Esophagus (tissue), 2 donors: ENCODE measurements around the gene NBR1. TPM values are rescaled to one million over a fixed set of nuclear protein-coding genes. Genes with fewer than 3 reads are reported as not detected.
"Not testable (repeated sequence)": the region's sequence is repeated elsewhere in the genome, so short reads cannot be mapped to it uniquely, and the experiment has no call there.

Source experiments
- H3K27ac ChIP-seq, 2 donors: one replicate each; pipeline ENCODE4 v1.5.1; 2013; ENCODE audit warnings: low read depth in 2 of 2, mild to moderate bottlenecking in 2 of 2, inconsistent platforms in 1 of 2, low read length in 1 of 2, moderate library complexity in 1 of 2
- H3K27me3 ChIP-seq, 2 donors: one replicate each; pipeline ENCODE4 v1.6.1; 2013; ENCODE audit warnings: low read length in 2 of 2, control low read depth in 1 of 2, mild to moderate bottlenecking in 1 of 2; ENCODE audit not compliant: insufficient read depth in 2 of 2, control insufficient read depth in 1 of 2
- H3K36me3 ChIP-seq, 2 donors: one replicate each; pipeline ENCODE4 v1.6.1; 2013; ENCODE audit warnings: low read length in 1 of 2; ENCODE audit not compliant: control insufficient read depth in 2 of 2, insufficient read depth in 2 of 2
- H3K4me1 ChIP-seq, 2 donors: one replicate each; pipeline ENCODE4 v1.6.1; 2013; ENCODE audit warnings: low read length in 1 of 2; ENCODE audit not compliant: control insufficient read depth in 2 of 2, insufficient read depth in 2 of 2
- H3K4me3 ChIP-seq, 2 donors: one replicate each; pipeline ENCODE4 v1.5.1; 2013; ENCODE audit warnings: low read length in 2 of 2, mild to moderate bottlenecking in 2 of 2, low read depth in 1 of 2, moderate library complexity in 1 of 2
- H3K9me3 ChIP-seq, 2 donors: one replicate each; pipeline ENCODE4 v1.6.1; 2013; ENCODE audit warnings: mild to moderate bottlenecking in 2 of 2, low read depth in 1 of 2, low read length in 1 of 2, moderate library complexity in 1 of 2; ENCODE audit not compliant: control insufficient read depth in 2 of 2, insufficient read depth in 1 of 2
- WGBS, 2 donors: extraction: QIAGEN DNeasy Blood & Tissue Kit; methylation state at CpG; one replicate each; pipeline ENCODE4 v1.1.7; 2013; 5-methylcytosine and 5-hydroxymethylcytosine counted together
- polyA plus RNA-seq, 2 donors: library from polyadenylated mRNA; stranded (reverse); fragments of 200-250 nt; gene quantifications; one replicate each; pipeline ENCODE4 v1.2.3, GENCODE V29; 2013
- donor health status: healthy with polysubstance abuse.
- donor health status: Bipolar disorder and iron deficiency.

Gene NBR1
- polyA plus RNA-seq, 2 donors: 25.2 to 26.1 TPM

GRCh38 chr17:43153197-43153835, 17.7 kb upstream of the NBR1 start:
- WGBS, 2 donors: 86 to 90% methylated on average over 3 of the region's 3 CpGs
- H3K27me3 ChIP-seq, H3K27ac ChIP-seq, H3K36me3 ChIP-seq, H3K4me3 ChIP-seq, H3K9me3 ChIP-seq, H3K4me1 ChIP-seq: not testable (repeated sequence)

GRCh38 chr17:43155666-43156065, 15.3 kb upstream of the NBR1 start:
- Histone ChIP-seq H3K4me3 (no peak overlapping the region), H3K27me3 (no peaks in the 10 kb centered on the region), H3K36me3 (no peaks in the 10 kb centered on the region), H3K4me1 (no peaks in the 10 kb centered on the region), H3K27ac (no peak overlapping the region), H3K9me3 (no peaks in the 10 kb centered on the region)
- WGBS, 2 donors: 88 to 90% methylated on average over 3 of the region's 3 CpGs

GRCh38 chr17:43159232-43159631, 11.8 kb upstream of the NBR1 start:
- WGBS, 2 donors: 90 to 91% methylated on average over 17 to 24 of the region's 25 CpGs
- H3K4me1 ChIP-seq, H3K36me3 ChIP-seq, H3K4me3 ChIP-seq, H3K9me3 ChIP-seq, H3K27me3 ChIP-seq, H3K27ac ChIP-seq: not testable (repeated sequence)

- H3K27me3 ChIP-seq, H3K4me3 ChIP-seq, H3K36me3 ChIP-seq, H3K27ac ChIP-seq, H3K4me1 ChIP-seq, H3K9me3 ChIP-seq: not testable (repeated sequence)
- 94 to 96% methylated on average over 8 of the region's 8 CpGs for WGBS, 2 donors
These were observed 11.1 kb upstream of the NBR1 start for GRCh38 chr17:43159957-43160356.

- not testable (repeated sequence) for H3K36me3 ChIP-seq, H3K4me3 ChIP-seq, H3K4me1 ChIP-seq, H3K27me3 ChIP-seq, H3K9me3 ChIP-seq, H3K27ac ChIP-seq
These were observed 5.0 kb upstream of the NBR1 start for GRCh38 chr17:43165971-43166370.

GRCh38 chr17:43169561-43170139, 1.4 kb upstream of the NBR1 start:
- no peaks in the 10 kb centered on the region for H3K27me3 ChIP-seq
- H3K36me3 ChIP-seq: no peaks in the 10 kb centered on the region
- 1% methylated on average over 29 of the region's 29 CpGs for WGBS, 2 donors
- H3K4me1 ChIP-seq: no peaks in the 10 kb centered on the region
- H3K4me3 ChIP-seq: peak overlapping the region; percentile 71 to 74
- peak overlapping the region; percentile 98 to 100 for H3K27ac ChIP-seq
- H3K9me3 ChIP-seq: no peaks in the 10 kb centered on the region

GRCh38 chr17:43170140-43170765, 761 bp upstream of the NBR1 start:
- 0 to 1% methylated on average over 27 of the region's 27 CpGs for WGBS, 2 donors
- H3K36me3 ChIP-seq: no peaks in the 10 kb centered on the region
- no peaks in the 10 kb centered on the region for H3K9me3 ChIP-seq
- peak overlapping the region; percentile 98 to 100 for H3K27ac ChIP-seq
- H3K4me3 ChIP-seq: peak overlapping the region; percentile 71 to 74
- H3K4me1 ChIP-seq: no peaks in the 10 kb centered on the region
- H3K27me3 ChIP-seq: no peaks in the 10 kb centered on the region

- Histone ChIP-seq H3K27ac (peak overlapping the region; percentile 98 to 100), H3K27me3 (no peaks in the 10 kb centered on the region), H3K4me1 (no peaks in the 10 kb centered on the region), H3K36me3 (no peaks in the 10 kb centered on the region), H3K9me3 (no peaks in the 10 kb centered on the region), H3K4me3 (peak overlapping the region; percentile 71 to 74)
- 6 to 7% methylated on average over 12 of the region's 12 CpGs for WGBS, 2 donors
These were observed 823 bp downstream of the NBR1 start for GRCh38 chr17:43171586-43172487.

- no peak overlapping the region for H3K27ac ChIP-seq
- peaks cover 0 to 7% of the 10 kb centered on the region in 2 donors for H3K36me3 ChIP-seq
- H3K4me1 ChIP-seq: no peaks in the 10 kb centered on the region
- H3K4me3 ChIP-seq: no peak overlapping the region
- H3K9me3 ChIP-seq: no peaks in the 10 kb centered on the region
- H3K27me3 ChIP-seq: no peaks in the 10 kb centered on the region
- 61 to 62% methylated on average over 4 of the region's 4 CpGs for WGBS, 2 donors
These were observed 4.5 kb downstream of the NBR1 start for GRCh38 chr17:43175213-43176118.
